Hematopoietic multipotent progenitor cell treated with erythropoietin and hydrocortisone succinate and interleukin-3 and kit ligand, for 4 days (in vitro differentiated cells): ENCODE data around the gene XCR1.
"Not testable (repeated sequence)": the region's sequence is repeated elsewhere in the genome, so short reads cannot be mapped to it uniquely, and the experiment has no call there.

Experiments
- DNase-seq: peaks from one replicate; pipeline ENCODE4 v3.0.0-alpha.2; 2015

XCR1 gene, protein sequence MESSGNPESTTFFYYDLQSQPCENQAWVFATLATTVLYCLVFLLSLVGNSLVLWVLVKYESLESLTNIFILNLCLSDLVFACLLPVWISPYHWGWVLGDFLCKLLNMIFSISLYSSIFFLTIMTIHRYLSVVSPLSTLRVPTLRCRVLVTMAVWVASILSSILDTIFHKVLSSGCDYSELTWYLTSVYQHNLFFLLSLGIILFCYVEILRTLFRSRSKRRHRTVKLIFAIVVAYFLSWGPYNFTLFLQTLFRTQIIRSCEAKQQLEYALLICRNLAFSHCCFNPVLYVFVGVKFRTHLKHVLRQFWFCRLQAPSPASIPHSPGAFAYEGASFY

DNA sequence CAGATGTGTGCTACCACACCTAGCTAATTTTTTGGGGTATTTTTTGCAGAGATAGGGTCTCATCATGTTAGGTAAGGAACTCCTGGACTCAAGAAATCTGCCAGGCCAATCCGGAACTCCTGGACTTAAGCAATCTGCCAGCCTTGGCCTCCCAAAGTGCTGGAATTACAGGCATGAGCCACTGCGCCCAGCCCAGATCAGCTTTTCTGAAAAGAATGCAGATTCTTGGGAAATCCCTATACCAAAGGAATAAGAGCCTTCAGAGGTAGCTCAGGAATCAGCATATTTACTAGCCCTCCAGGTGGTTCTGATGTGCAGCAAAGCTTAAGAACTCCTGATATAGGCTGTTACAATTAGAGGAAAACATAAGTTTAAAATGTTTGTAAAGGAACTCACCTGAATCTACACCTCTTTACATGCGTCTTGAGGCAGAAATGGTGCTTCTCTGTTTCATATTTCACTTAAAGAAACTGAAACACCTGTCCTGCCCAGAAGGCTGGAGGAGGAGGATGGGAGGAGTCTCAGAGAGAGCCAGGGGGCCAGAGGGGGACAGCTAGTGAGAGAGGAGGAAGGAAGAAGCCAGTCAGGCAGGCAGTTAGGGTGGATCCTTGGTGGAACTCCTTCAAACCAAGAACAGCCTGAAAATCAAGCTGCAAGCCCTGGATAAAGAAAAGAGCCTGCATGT is at the start of gene XCR1:
Gene XCR1 (minus strand): TSS at position 463 of the 685 bp plus-strand sequence. CDS start 5,536 bp downstream, outside the sequence.
- DNase-seq, result no peak

DNA sequence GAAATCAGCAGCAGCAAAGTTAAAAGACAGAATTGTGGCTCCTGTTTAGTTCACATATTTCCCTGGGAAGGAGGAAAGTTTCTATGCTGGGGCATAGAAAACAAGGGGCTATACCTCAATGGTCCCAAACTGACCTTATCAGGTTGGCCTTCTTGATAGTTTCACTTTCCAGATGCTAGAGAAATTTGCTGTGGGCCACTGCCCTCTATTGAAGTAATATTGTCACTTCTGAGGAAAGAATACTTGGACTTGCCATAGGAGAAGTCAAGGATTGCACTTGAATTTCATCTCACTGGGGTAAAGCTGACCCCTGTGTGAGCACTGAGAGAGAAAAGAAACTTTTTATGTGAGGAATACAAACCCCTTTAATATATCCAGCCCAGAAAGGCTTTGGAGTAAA is 49.3 kb upstream of the XCR1 start:
- peak; percentile 46 for DNase-seq

GRCh38 chr3:46075816-46076215 is 48.5 kb upstream of the XCR1 start:
- no peak for DNase-seq

DNA sequence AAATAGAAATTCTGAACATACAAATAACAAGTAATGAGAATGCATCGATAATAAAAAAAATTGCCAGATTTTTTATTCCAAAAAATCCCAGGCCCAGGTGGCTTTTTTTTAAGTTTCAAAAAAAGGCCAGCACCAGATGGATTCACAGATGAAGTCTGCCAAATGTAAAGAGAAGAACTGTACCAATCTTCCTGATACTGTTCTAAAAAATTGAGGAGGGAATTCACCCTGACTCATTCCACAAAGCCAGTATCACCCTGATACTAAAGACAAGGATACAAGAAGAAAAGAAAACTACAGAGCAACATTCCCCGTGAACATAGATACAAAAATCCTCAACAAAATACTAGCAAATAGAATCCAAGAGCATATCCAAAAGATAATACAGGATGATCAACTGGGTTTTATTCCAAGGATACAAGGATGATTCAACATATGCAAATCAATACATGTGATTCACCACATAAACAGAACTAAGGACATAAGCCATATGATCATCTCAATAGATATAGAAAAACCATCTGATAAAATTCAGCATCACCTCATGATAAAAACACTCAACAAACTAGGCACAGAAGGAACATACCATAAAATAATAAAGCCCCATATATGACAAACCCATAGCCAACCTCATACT is 44.1 kb upstream of the XCR1 start:
- DNase-seq, result no peak

DNA sequence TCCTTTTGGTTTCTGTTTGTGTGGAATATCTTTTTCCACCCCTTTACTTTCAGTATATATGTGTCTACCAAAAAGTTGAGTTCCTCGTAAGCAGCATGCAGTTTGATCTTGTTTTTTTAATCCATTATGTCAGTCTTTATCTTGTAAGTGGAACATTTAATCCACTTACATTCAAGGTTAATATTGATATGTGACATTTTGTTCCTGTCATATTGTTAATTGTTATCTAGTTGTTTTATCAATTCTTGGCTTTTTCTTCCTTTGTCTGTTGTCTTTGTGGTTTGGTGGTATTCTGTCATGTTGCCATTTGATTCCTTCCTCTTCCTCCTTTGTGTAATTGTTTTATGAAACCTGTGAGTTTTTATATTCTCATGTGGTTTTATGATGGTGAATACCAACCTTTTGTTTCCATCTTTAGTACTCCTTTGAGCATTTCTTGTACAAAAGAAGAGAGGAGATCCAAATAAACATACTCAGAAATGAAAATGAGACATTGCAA is 43.4 kb upstream of the XCR1 start:
- DNase-seq, result peak; percentile 64

- DNase-seq, result no peak
Observed at GRCh38 chr3:46068501-46068900, 41.2 kb upstream of the XCR1 start.

- DNase-seq, result no peak
Observed at GRCh38 chr3:46067401-46067800, 40.1 kb upstream of the XCR1 start.

DNA sequence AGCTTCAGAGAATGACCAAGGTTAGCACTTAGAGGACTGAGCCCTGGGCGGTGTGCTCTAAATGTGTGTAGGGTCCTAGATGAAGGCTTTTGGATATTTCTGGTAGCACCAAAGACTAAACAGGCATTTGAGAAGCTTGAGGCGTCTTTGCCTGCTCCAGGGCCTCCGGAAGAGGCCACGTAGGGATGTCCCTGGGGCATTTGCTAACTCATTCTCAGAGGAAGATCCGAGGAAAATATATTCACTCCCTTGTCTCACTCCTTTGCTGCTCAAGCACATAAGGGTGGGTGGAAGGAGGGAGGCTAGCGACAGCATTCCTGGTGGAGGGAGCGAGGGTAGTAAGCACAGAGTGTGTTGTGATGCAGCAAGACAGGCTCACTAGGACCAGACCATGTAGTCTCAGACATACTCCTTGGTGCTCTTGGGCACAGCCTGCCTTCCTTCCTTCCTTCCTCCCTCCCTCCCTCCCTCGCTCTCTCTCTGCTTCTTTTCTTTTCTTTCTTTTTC is 38.5 kb upstream of the XCR1 start:
- no peak for DNase-seq

GRCh38 chr3:46065294-46065705 is 38.0 kb upstream of the XCR1 start:
- DNase-seq, result peak; percentile 40

- DNase-seq, result no peak
Observed at GRCh38 chr3:46062679-46063078, 35.4 kb upstream of the XCR1 start.

- no peak for DNase-seq
Observed at GRCh38 chr3:46061887-46062286, 34.6 kb upstream of the XCR1 start.

GRCh38 chr3:46061108-46061720 is 33.9 kb upstream of the XCR1 start:
- DNase-seq, result no peak

GRCh38 chr3:46060551-46060950 is 33.3 kb upstream of the XCR1 start:
- DNase-seq, result no peak

- no peak for DNase-seq
Observed at GRCh38 chr3:46059432-46059831, 32.1 kb upstream of the XCR1 start.

DNA sequence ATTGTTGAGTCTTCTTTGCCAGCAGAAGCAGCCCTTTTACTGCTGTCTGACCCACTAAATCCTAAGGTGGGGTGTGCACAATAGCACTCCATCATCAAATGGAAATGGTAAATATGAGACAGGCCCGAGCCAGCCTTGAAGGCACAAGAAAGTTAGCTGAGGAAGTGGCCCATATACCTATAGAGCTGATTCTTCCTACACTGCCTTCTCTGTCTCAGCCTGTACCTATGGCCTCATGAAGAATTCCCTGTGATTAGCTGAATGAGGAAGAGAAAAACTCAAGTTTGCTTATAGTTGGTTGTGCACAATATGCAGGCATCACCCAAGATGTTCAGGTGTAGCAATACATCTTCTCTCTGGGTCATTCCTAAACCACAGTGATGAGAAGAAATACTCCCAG is 31.7 kb upstream of the XCR1 start:
- DNase-seq, result no peak

- DNase-seq, result no peak
Observed at GRCh38 chr3:46057716-46058115, 30.4 kb upstream of the XCR1 start.

GRCh38 chr3:46056686-46057085 is 29.4 kb upstream of the XCR1 start:
- no peak for DNase-seq

GRCh38 chr3:46053761-46054515 is 26.7 kb upstream of the XCR1 start:
- not testable (repeated sequence) for DNase-seq

- not testable (repeated sequence) for DNase-seq
Observed at GRCh38 chr3:46053265-46053664, 26.0 kb upstream of the XCR1 start.

DNA sequence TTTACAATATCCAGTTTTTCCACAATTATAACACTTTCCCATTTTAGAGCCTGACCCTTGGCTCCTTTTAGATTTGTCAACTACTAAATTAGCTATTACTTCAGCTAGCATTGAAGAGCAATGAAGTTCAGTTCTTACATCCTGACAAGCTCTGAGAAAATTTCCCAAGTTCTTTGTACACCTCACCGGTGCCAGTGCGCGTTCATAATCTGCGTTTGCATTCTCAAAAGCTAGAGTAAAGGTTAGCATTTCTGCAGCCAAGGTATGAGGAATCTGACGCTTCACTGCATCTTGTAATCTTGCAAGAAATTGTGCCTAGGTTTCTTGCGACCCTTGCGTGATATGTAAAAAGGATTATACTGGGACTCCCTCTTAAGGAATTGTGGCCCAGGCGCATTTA is 25.2 kb upstream of the XCR1 start:
- no peak for DNase-seq

DNA sequence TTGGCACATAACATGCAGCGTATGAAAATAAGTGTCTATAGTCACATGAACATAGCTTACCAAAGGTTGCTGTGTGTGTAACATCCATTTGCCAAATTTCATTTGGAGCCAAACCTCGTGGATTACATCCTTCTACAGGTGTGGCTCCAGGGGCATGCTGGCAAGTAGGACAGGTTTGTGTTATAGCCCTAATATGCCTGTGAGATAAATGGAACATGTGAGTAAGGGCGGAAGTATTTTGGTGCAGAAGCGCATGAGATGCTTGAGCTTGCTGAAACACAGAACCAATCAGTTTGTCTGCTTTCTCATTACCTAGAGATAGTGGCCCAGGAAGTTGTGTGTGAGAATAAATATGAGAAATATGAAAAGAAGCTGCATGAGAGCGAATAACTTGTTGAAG is 21.8 kb upstream of the XCR1 start:
- no peak for DNase-seq

DNA sequence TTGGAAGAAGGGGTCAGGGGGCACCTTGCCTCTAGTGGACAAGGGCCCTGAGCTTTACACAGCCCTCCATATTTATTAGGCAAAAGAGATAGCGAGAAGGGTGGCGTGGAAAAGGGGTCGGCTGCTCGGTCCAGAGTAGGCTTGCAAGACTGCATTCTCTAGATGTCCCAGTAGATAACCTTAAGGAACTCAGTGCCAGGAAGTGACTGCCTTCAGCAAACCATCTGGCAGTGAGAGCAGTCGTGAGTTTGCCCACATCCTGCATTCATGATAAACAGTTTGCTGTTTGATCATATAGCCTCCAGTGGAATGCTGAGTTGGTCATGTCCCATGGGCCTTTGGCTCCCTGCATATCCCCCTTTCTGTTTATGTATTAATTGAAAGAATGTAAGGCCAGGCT is 18.9 kb upstream of the XCR1 start:
- DNase-seq, result peak; percentile 52
